Erythroblast (primary cell): ENCODE results near the gene ZC2HC1B.

Experiments
- GATA1 ChIP-seq: IDR thresholded peaks from 2 replicates; pipeline ENCODE4 v1.6.1; 2011; ENCODE audit warnings: low read depth, mild to moderate bottlenecking, control low read depth, low read length, moderate library complexity
- POLR2A ChIP-seq: IDR thresholded peaks from 2 replicates; pipeline ENCODE4 v1.6.1; 2011; ENCODE audit warnings: mild to moderate bottlenecking, low read length

GRCh38 chr6:143842461-143842901, 21.8 kb upstream of the ZC2HC1B start:
- TF ChIP-seq POLR2A (no peak), GATA1 (no peak)
